KG1 (cell line): ENCODE data around the gene SYF2.

Experiments
- DNase-seq: peaks from one replicate; lab custom pipeline; 2025; lab: John Stamatoyannopoulos, UW

The SYF2 gene

DNA sequence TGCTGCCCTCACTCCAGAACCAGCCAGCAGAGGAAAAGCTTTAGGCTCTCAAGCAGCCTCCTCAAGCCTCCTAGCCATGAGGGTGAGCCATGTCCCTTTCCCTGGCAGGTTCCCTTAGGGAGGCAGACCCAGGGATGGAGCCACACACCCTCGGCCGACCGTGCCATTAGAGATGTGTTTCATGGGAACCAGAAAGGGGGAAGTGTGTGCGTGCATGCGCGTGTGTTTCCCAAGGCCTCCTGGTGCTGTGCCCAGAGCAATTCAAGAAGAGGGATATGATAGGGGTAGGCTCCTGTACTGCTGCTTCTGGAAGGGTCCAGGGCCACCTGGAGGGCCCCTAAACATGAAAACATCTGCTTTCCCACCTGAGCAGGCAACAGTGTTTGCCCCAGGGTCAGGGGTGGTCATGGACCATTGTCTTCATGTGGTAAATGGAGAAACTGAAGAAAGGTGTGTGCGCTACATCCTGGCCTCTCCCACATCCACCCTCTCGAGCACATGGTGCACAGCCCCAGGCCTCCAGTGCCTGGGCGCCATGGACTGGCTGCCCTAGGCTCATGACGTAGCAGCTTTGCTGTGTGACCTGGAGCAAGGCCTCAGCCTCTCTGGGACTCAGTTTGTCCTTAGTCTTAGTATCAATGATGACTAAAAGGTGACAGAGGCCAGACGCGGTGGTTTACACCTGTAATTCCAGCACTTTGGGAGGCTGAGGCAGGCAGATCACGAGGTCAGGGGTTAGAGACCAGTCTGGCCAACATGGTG is 48.1 kb downstream of the SYF2 start:
- DNase-seq: no peak

- no peak for DNase-seq
These were observed 48.9 kb downstream of the SYF2 start for GRCh38 chr1:25183126-25183980.

GRCh38 chr1:25182629-25183028 is 49.7 kb downstream of the SYF2 start:
- DNase-seq: no peak

GRCh38 chr1:25180996-25181395 is 51.3 kb downstream of the SYF2 start:
- DNase-seq: no peak

DNA sequence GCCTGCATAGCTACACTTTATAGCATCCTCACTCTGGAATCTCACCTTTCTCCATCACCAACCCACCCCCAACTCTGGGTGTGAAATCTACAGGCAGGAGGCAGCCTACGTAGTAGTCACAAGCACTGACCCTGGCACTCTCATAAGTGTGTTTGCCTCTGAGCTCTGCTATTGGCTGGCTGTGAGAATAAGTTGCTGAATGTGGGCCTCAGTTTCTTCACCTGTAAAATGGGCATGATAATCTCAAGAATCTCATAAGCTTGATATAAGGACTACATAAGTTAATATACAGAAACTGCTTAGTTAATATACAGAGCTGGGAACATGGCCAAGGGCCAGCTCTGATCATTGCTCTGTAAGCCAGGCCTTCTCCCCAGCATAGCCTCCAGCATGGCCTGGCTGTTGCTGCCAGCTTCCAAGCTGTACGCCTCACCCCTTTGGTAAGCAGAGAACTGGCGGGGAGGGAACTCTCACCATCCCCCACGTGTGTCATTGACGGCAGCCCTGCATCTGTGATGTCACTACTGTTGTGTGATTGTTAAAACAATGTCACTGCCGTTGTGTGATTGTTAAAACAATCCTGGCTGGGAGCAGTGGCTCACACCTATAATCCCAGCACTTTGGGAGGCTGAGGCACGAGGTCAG is 53.3 kb downstream of the SYF2 start:
- DNase-seq: no peak

- DNase-seq: no peak
These were observed 57.3 kb downstream of the SYF2 start for GRCh38 chr1:25174730-25175612.

DNA sequence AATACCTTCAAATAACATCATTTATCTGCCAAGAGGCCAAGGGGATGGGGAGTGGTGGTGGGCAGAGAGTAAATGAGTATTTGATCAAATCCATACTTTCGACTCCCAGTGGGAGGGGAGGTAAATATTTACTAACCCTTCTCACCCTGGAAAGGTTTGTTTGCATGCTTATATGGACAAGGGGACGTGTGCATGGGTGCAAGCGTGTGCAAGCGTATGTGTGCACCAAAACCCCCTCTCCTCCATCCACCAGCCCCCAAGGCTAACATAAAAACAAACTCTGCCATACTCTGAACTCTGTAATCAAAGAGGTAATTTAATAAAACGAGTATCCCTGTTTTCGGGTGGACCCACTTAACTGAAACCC is 58.0 kb downstream of the SYF2 start:
- no peak for DNase-seq

- DNase-seq: no peak
These were observed 58.4 kb downstream of the SYF2 start for GRCh38 chr1:25173809-25174340.
